CD4-positive, alpha-beta T cell treated with Interleukin-2 at 100 ng/mL for 4 hours (primary cell): ENCODE results near the gene TYK2.
A peak's percentile ranks its signal among the peaks of the same experiment; 100 is the strongest.
"Not testable (repeated sequence)": the region's sequence is repeated elsewhere in the genome, so short reads cannot be mapped to it uniquely, and the experiment has no call there.

ENCODE experiments used
- DNase-seq: peaks from one replicate; pipeline ENCODE4 v3.0.0-alpha.2; 2020; ENCODE audit warnings: low spot score

Gene TYK2

DNA sequence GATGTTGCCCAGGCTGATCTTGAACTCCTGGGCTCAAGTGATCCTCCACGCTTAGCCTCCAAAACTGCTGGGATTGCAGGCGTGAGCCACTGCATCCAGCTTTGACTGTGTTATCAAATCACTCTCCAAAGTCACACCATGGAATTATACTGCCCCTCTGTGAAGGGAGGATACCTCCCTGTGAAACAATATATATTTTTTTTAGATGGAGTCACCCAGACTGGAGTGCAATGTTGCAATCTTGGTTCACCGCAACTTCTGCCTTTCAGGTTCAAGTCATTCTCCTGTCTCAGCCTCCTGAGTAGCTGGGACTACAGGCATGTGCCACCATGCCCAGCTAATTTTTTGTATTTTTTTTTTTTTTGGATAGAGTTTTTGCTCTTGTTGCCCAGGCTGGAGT is 7.7 kb downstream of the TYK2 start:
- no peak for DNase-seq

- no peak for DNase-seq
Measured at GRCh38 chr19:10368101-10368803, 12.1 kb downstream of the TYK2 start.

DNA sequence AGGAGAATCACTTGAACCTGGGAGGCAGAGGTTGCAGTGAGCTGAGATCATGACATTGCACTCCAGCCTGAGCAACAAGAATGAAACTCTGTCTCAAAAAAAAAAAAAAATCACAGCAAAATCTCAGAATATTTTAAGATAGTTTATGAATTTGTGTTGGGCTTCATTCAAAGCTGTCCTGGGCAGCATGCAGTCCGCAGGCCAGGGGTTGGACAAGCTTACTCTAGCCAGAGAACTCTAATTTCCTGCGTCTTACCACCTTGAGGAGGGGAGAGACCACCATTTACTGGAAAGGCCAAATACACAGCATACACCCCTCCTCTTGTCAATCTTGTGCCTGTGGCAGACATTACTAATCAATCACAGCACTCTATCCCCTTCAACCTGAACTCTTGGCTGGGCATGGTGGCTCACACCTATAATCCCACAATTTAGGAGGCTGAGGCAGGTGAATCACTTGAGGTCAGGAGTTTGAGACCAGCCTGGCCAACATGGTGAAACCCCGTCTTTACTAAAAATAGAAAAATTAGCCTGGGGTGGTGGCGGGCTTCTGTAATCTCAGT is 13.3 kb downstream of the TYK2 start:
- not testable (repeated sequence) for DNase-seq

DNA sequence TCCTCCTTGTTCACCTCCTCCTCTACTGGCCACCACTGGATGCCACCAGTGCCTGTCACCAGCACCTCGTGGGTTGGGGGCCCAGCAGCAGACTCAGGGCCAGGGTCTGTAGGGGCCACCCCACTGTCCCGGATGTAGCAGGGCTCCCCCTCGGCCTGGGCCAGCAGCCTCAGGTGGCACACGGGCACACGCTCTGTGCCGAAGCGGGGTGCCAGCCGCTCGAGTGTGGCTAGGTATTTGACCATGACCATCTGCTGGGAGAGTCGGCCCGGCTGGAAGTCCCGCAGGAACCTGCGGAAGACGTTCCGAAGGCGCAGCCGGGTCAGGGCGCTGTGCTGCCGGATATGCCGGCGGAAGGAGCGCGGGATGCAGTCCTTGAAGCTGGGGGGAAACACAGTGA is 14.9 kb downstream of the TYK2 start:
- no peak for DNase-seq

DNA sequence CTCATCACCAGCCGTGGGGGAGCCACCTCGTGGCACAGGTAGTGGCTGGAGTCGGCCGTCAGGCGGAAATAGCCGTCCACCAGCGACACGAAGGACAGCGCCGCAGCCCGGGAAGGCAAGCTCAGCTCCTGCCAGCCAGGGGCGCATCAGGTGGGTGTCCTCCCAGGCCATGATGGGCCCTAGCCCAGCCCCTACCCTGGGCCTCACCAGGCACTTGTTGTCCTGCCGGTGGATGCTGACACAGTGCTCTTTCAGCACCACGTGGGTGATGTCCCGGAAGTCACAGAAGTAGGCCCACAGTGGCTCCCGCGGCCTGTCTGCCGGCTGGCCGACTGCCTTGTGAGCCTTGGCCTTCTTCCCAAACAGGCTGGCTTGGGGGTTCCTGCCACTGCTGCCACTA is 15.7 kb downstream of the TYK2 start:
- no peak for DNase-seq

- DNase-seq = no peak
Measured at GRCh38 chr19:10363789-10364281, 16.5 kb downstream of the TYK2 start.

DNA sequence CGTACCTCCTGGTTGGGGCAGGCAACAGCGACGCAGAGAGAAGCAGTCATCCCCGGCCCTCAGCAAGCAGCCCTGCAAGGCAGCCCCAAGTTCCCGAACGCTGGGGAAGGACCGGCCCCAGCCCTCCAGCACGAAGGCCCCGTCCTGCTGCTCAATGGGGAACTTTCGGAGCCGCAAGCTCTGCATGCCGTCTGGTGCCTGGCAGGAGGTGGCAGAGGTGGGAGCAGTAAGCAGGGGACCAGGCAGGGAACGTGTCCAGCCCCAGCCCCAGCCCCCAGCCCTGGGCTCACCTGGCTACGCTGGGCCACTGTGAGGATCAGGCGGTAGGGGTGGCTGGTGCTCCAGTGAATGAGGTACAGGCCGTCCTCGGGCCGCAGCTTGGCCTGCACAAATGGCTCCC is 18.1 kb downstream of the TYK2 start:
- DNase-seq = no peak

GRCh38 chr19:10361569-10362011 is 18.8 kb downstream of the TYK2 start:
- no peak for DNase-seq

GRCh38 chr19:10356431-10356830 is 23.9 kb downstream of the TYK2 start:
- no peak for DNase-seq

GRCh38 chr19:10353793-10354391 is 26.5 kb downstream of the TYK2 start:
- no peak for DNase-seq

DNA sequence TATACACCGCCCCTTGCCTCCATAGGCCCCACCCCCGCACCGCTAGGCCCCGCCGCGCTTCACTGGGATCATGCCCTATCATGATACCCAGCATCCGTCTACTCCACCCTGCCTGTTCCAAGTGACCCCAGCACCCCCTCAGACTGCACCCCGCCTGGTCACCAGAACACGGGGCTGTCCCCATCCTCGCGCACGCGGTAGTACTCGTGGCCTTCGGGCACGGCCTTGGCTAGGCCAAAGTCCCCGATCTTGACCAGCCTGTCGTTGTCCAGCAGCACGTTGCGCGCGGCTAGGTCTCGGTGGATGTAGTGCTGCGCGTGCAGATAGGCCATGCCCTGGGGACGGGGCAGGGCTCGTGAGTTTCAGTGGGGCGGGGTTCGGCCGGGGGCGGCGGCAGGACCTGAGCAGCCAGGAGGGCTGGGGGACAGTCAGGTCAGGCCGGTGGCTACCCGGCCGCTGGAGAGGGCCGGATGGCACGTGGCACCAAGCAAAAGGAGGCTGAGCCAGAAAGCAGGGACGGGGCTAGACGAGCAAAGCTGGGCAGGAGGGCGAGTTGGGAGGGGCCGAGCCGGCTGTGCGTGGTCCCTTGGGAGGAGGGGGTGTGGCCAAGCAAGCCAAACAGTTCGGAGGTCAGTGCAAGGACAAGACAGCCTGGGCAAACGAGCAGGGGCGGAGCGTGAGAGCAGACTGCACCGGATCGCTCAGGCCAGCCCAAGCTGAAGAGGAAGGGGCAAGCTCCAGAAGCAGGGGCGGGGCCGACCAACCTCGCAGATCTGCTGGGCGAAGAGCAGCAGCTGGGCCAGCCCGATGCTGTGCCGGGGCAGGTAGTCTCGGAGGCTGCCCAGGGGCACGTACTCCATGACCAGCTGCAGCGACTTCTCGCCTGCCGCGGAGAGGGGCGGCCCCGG is 27.4 kb downstream of the TYK2 start:
- DNase-seq = no peak

GRCh38 chr19:10346509-10346908 is 33.9 kb downstream of the TYK2 start:
- DNase-seq = no peak

DNA sequence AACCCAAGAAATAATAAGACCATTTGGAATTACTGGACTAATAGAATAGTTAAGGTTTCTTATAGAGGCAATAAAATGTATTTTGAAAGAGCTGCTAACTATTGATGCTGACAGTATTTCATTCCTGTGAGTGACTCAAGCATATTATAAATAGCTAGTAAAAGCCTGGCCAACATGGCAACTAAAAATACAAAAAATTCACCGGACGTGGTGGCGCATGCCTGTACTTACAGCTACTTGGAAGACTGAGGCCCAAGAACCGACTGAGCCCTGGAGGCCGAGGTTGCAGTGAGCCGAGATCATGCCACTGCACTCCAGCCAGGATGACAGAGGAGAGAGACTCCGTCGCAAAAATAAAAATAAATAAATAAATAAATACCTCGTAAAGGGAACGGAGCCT is 35.6 kb downstream of the TYK2 start:
- no peak for DNase-seq

- no peak for DNase-seq
Measured at GRCh38 chr19:10343495-10343894, 36.9 kb downstream of the TYK2 start.

GRCh38 chr19:10339977-10340376 is 40.4 kb downstream of the TYK2 start:
- no peak for DNase-seq

GRCh38 chr19:10339380-10339960 is 40.9 kb downstream of the TYK2 start, which contains the start of gene ICAM3:
ICAM3 (minus strand) TSS chr19:10339624; CDS start chr19:10339614, 10 bp downstream.
- peak; percentile 66 for DNase-seq

DNA sequence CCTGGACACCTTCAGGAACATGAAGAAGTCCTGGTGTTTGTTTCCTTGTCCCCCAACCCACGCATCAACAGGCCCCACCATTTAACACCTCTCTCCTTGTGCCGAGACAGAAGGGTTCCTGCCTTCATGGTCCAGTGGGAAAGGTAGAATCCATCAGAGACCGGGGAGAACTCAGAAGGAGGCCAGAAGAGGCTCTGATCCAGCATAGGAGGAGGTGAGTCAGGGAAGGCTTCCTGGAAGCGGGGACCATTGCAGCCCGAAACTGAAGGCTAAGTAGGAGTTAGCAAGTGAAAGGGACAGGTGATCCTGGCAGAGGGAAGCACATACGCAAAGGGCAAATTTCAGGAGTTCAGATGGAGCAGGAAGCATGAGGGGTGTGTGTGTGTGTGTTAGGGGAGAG is 41.4 kb downstream of the TYK2 start:
- DNase-seq = no peak

GRCh38 chr19:10336725-10337124 is 43.6 kb downstream of the TYK2 start:
- not testable (repeated sequence) for DNase-seq

DNA sequence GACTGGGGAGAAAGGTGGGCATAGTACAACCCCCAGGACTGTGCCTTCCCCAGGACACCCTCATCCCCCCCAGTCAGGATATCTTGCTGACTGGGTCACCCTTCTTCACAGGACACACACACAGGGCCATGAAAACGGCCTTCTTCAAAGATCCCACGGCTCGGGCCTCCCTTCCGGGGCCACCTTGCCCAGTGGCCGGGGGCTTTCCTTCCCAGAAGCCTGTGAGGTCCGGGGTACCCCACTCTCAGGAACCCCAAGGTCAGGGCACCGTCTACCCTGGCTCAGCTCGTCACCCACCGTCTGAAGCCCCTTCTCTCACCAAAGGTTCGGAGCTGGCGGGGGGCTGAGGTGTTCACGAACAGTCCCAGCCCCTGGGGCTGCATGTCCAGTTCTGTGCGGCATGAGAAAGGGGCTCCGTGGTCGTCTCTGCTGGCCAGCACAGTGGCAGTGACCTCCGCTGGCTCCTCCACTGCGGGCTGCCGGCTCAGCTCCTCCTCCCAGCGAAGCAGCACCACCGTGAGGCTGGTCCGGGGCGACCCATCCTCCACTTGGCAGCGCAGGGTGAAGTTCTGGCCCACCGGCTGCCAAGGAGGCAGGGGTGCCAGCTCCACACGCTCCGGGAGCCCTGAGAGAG is 44.9 kb downstream of the TYK2 start:
- no peak for DNase-seq

DNA sequence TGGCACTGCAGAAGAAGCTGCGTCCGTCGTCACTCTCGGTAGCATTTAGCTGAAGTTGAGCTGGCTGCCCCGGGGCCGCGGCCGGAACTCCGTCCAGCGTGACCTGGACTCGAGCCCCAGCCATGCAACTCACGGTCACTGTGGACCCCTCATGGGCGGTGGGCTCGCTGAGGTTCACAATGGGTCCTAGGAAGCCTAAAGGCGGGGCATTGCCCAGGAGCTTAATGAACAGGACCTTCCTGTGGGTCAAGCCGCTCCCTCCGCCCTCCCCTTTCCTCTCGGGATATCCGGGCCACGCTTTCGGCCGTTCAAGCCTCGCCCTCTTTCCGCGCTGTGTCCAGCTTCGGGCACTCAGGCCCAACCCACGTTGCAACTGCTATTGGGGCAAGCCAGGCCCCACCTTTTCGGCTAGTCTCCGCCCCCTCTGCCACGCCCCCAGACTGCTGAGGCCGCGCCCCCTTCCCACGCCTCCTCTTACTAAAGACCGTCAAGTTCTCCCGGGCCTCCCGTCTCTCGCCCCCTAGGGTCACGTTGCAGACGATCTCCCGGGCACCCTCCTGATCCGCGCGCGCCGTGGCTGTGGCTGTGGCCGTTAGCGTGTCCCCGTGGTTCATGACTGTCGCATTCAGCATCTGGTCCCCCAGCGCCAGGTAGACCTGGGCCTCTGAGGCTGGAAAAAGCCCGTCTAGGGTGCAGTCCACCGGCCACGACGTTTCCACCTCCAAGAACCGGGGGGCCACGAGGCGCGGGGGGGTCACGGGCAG is 45.6 kb downstream of the TYK2 start:
- DNase-seq = no peak
